Kidney glomerular epithelial cell (primary cell): ENCODE results near the gene KIF12.
"Not testable (repeated sequence)": the region's sequence is repeated elsewhere in the genome, so short reads cannot be mapped to it uniquely, and the experiment has no call there.

Experiments used
- DNase-seq: peaks from one replicate; lab custom pipeline; 2025; lab: John Stamatoyannopoulos, UW

The KIF12 gene

GRCh38 chr9:114098936-114099668, at the start of gene KIF12:
TSS of gene KIF12 (minus strand) at chr9:114099292. CDS start at chr9:114099276, 16 bp downstream.
- DNase-seq: peak; percentile 94

- no peak for DNase-seq
These were observed 47.6 kb upstream of the KIF12 start for GRCh38 chr9:114146735-114147134.

- DNase-seq: no peak
These were observed 44.1 kb upstream of the KIF12 start for GRCh38 chr9:114143234-114143633.

GRCh38 chr9:114141553-114142402, 42.7 kb upstream of the KIF12 start:
- no peak for DNase-seq

- DNase-seq: no peak
These were observed 41.8 kb upstream of the KIF12 start for GRCh38 chr9:114140850-114141249.

- DNase-seq: no peak
These were observed 41.3 kb upstream of the KIF12 start for GRCh38 chr9:114140401-114140800.

- DNase-seq: no peak
These were observed 40.0 kb upstream of the KIF12 start for GRCh38 chr9:114139071-114139470.

GRCh38 chr9:114138552-114138971, 39.5 kb upstream of the KIF12 start:
- DNase-seq: no peak

GRCh38 chr9:114137831-114138230, 38.7 kb upstream of the KIF12 start:
- DNase-seq: no peak

GRCh38 chr9:114134827-114135396, 35.8 kb upstream of the KIF12 start:
- DNase-seq: no peak

- no peak for DNase-seq
These were observed 33.4 kb upstream of the KIF12 start for GRCh38 chr9:114132550-114132918.

GRCh38 chr9:114131808-114132549, 32.9 kb upstream of the KIF12 start:
- DNase-seq: no peak

- no peak for DNase-seq
These were observed 31.7 kb upstream of the KIF12 start for GRCh38 chr9:114130624-114131277.

- no peak for DNase-seq
These were observed 31.0 kb upstream of the KIF12 start for GRCh38 chr9:114130141-114130540.

GRCh38 chr9:114128759-114129158, 29.7 kb upstream of the KIF12 start:
- DNase-seq: not testable (repeated sequence)

- DNase-seq: no peak
These were observed 27.4 kb upstream of the KIF12 start for GRCh38 chr9:114126247-114127060.

- no peak for DNase-seq
These were observed 26.5 kb upstream of the KIF12 start for GRCh38 chr9:114125476-114126013.

GRCh38 chr9:114124666-114125475, 25.8 kb upstream of the KIF12 start:
- DNase-seq: no peak

GRCh38 chr9:114124138-114124537, 25.0 kb upstream of the KIF12 start:
- no peak for DNase-seq
